OCI-LY7 (cell line): ENCODE measurements around the gene KLK13. TPM values are rescaled to one million over a fixed set of nuclear protein-coding genes. Genes with fewer than 3 reads are reported as not detected.

Source experiments
- BruUV-seq: library from RNA; stranded (reverse); fragments of 400-500 nt; replicated peaks from 2 replicates; lab custom pipeline; 2021; lab: Mats Ljungman, UMichigan
- CTCF ChIA-PET: fragments of 300-600 bp; sonication (Branson Sonifier 250); formaldehyde crosslinking; loops from one replicate; lab custom pipeline; 2022; ENCODE audit warnings: antibody characterized with exemption; ENCODE audit not compliant: unreplicated experiment; lab: Charles Lee
- POLR2A ChIA-PET: fragments of 300-600 bp; sonication (Branson Sonifier 250); formaldehyde crosslinking; loops from one replicate; lab custom pipeline; 2022; ENCODE audit warnings: antibody characterized with exemption; lab: Charles Lee
- DNase-seq: peaks from one replicate; pipeline ENCODE4 v3.0.0-alpha.2; 2015; ENCODE audit warnings: low spot score
- H2AFZ ChIP-seq: fragments of 200-600 bp; sonication (generic), shearing (Covaris generic); 2 replicates; pipeline ENCODE4 v1.6.1; 2014; ENCODE audit warnings: mild to moderate bottlenecking, antibody characterized with exemption, low read length, moderate library complexity
- H3K27ac ChIP-seq: fragments of 200-600 bp; sonication (generic); 2 replicates; pipeline ENCODE4 v1.5.1; 2014; ENCODE audit warnings: mixed run types, low read depth, mild to moderate bottlenecking, moderate library complexity, low read length, inconsistent platforms; ENCODE audit not compliant: poor library complexity, severe bottlenecking
- H3K36me3 ChIP-seq: fragments of 200-600 bp; sonication (generic); 2 replicates; pipeline ENCODE4 v1.6.1; 2014; ENCODE audit warnings: mild to moderate bottlenecking, antibody characterized with exemption, low read length, moderate library complexity, mixed read lengths; ENCODE audit not compliant: insufficient read depth
- H3K4me1 ChIP-seq: fragments of 200-600 bp; sonication (generic); 2 replicates; pipeline ENCODE4 v1.5.1; 2014; ENCODE audit warnings: mild to moderate bottlenecking, low read length; ENCODE audit not compliant: insufficient read depth, poor library complexity, severe bottlenecking
- H3K4me2 ChIP-seq: fragments of 200-600 bp; sonication (generic); 2 replicates; pipeline ENCODE4 v1.6.1; 2014; ENCODE audit warnings: mild to moderate bottlenecking, low read length
- H3K4me3 ChIP-seq: fragments of 200-600 bp; sonication (generic); 2 replicates; pipeline ENCODE4 v1.5.1; 2014; ENCODE audit warnings: mild to moderate bottlenecking, low read depth, low read length; ENCODE audit not compliant: poor library complexity, severe bottlenecking
- H3K79me2 ChIP-seq: fragments of 200-600 bp; sonication (generic); 2 replicates; pipeline ENCODE4 v1.6.1; 2016; ENCODE audit warnings: low read depth, mild to moderate bottlenecking, low read length, moderate library complexity, mixed read lengths; ENCODE audit not compliant: insufficient read depth
- H3K9me2 ChIP-seq: fragments of 200-600 bp; sonication (generic); 2 replicates; pipeline ENCODE4 v1.6.1; 2016; ENCODE audit warnings: mild to moderate bottlenecking, low read length, mixed read lengths; ENCODE audit not compliant: insufficient read depth
- H3K9me3 ChIP-seq: fragments of 200-600 bp; sonication (generic); 2 replicates; pipeline ENCODE4 v1.6.1; 2014; ENCODE audit warnings: mild to moderate bottlenecking, mixed run types, low read length, mixed read lengths
- H4K20me1 ChIP-seq: fragments of 200-600 bp; sonication (generic); 2 replicates; pipeline ENCODE4 v1.6.1; 2014; ENCODE audit warnings: mild to moderate bottlenecking, antibody characterized with exemption, low read length, moderate library complexity, mixed read lengths; ENCODE audit not compliant: insufficient read depth
- CTCF ChIP-seq: fragments of 200-600 bp; sonication (generic); conservative IDR thresholded peaks from 2 replicates; pipeline ENCODE4 v1.5.1; 2014; ENCODE audit warnings: mild to moderate bottlenecking, antibody characterized with exemption, low read length, moderate library complexity, mixed read lengths
- EZH2phosphoT487 ChIP-seq: fragments of 200-600 bp; sonication (generic); IDR thresholded peaks from 2 replicates; pipeline ENCODE4 v1.6.1; 2018; ENCODE audit warnings: low read depth, borderline replicate concordance, mild to moderate bottlenecking, mixed run types, antibody characterized with exemption, low read length, moderate library complexity, mixed read lengths
- intact Hi-C: fragments of 100-400 bp; cut with micrococcal nuclease; formaldehyde crosslinking; loops from one replicate; pipeline ENCODE4 v1.10.0; 2022; ENCODE audit not compliant: unreplicated experiment
- total RNA-seq, 2 experiments: library from RNA; depleted of rRNA in 1 of 2; stranded (reverse); fragments of >200 nt in 1 of 2; shearing (Covaris generic) in 1 of 2; gene quantifications; 2 replicates each; pipeline ENCODE4 v1.2.3, GENCODE V29; 2014 to 2022

KLK13 gene
- total RNA-seq, 2 experiments from 2014 or later: not detected

DNA sequence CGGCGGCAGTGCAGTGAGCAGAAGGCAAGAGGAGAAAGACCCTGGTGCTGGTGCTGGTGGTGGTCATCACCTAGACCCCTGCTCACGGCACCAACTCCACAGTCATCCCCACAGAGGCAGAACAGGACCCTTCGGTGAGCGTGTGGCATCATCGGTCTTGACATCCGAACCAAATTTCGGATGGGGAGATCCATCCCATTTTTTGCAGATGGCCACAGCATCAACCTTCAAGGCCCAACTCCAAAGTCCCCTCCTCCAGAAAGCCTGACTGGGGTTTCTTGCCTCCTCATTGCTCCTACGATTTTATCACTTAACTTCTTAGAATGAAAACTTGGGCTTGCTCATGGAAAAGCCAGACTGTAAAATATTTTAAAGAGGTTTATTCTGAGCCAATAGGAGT lies 21.4 kb downstream of the KLK13 start:
- no peak for DNase-seq
- Histone ChIP-seq H3K27ac (no peak overlapping the region), H3K9me2 (no peaks in the 10 kb centered on the region), H3K79me2 (no peaks in the 10 kb centered on the region), H2AFZ (no peak overlapping the region), H3K36me3 (no peaks in the 10 kb centered on the region), H3K9me3 (no peaks in the 10 kb centered on the region), H3K4me3 (no peak overlapping the region), H3K4me1 (no peaks in the 10 kb centered on the region), H4K20me1 (no peaks in the 10 kb centered on the region), H3K4me2 (no peak overlapping the region)
- CTCF ChIA-PET: no interaction called here
- POLR2A ChIA-PET: no interaction called here
- intact Hi-C loops: no loop called here
- BruUV-seq: no TSS peak
- no peak for TF ChIP-seq EZH2phosphoT487

DNA sequence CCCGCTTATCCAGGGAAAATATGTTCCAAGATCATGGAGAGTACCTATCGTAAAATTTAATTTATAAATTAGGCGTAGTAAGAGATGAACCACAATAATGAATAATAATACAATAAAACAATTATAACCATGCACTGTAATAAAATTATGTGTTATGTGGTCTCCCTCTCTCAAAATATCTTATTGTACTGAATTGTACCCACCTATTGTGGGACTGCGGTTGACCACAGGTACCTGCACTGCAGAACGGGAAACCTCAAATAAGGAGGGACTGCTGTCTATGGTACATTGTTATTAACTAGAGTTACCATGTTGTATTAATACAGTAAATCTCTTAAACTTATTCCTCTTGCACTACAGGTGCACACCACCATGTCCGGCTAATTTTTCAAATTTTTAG lies 24.7 kb downstream of the KLK13 start:
- H3K36me3 ChIP-seq: no peaks in the 10 kb centered on the region
- H3K4me1 ChIP-seq: no peaks in the 10 kb centered on the region
- ChIA-PET CTCF (no interaction called here), POLR2A (no interaction called here)
- H3K9me2 ChIP-seq: no peaks in the 10 kb centered on the region
- no TSS peak for BruUV-seq
- no peak for DNase-seq
- intact Hi-C loops: no loop called here
- no peaks in the 10 kb centered on the region for H3K79me2 ChIP-seq
- no peak overlapping the region for H3K27ac ChIP-seq
- no peaks in the 10 kb centered on the region for H4K20me1 ChIP-seq
- no peaks in the 10 kb centered on the region for H3K9me3 ChIP-seq
- no peak overlapping the region for H3K4me2 ChIP-seq
- no peak overlapping the region for H3K4me3 ChIP-seq
- H2AFZ ChIP-seq: no peak overlapping the region
- TF ChIP-seq EZH2phosphoT487 (no peak), CTCF (no peak)

- Histone ChIP-seq H3K4me2 (no peak overlapping the region), H3K36me3 (no peaks in the 10 kb centered on the region), H2AFZ (no peak overlapping the region), H4K20me1 (no peaks in the 10 kb centered on the region), H3K9me2 (no peaks in the 10 kb centered on the region), H3K9me3 (no peaks in the 10 kb centered on the region), H3K79me2 (no peaks in the 10 kb centered on the region), H3K27ac (no peak overlapping the region), H3K4me1 (no peaks in the 10 kb centered on the region), H3K4me3 (no peak overlapping the region)
- no TSS peak for BruUV-seq
- ChIA-PET POLR2A (no interaction called here), CTCF (no interaction called here)
- TF ChIP-seq EZH2phosphoT487: no peak
- no peak for TF ChIP-seq CTCF
- intact Hi-C loops: no loop called here
- no peak for DNase-seq
Observed at GRCh38 chr19:51036519-51036918, 28.4 kb downstream of the KLK13 start.
